ENCODE measurements around the gene SLC4A11.

The SLC4A11 gene

GRCh38 chr20:3224681-3225421, 14.1 kb downstream of the SLC4A11 start:
- no peak; the same call in 1 of the 2 replicates for TF ChIP-seq POLR2AphosphoS5 (IDR thresholded peaks at IDR 0.05; ENCODE audit: low read depth)
- Histone ChIP-seq H3K4me3 (replicated peaks; ENCODE audit: insufficient read depth, low read length) (no peak overlapping the region), H3K27ac (replicated peaks) (no peak overlapping the region), H3K27me3 (ENCODE audit: insufficient read depth, poor library complexity, severe bottlenecking) (no peaks in the 10 kb centered on the region)
- no peak for DNase-seq (ENCODE audit: low read depth in 1 of 2, low spot score in 1 of 2)

- Histone ChIP-seq H3K27me3 (ENCODE audit: insufficient read depth, poor library complexity, severe bottlenecking) (no peaks in the 10 kb centered on the region), H3K27ac (replicated peaks) (no peak overlapping the region), H3K4me3 (replicated peaks; ENCODE audit: insufficient read depth, low read length) (no peak overlapping the region)
- DNase-seq (ENCODE audit: low read depth in 1 of 2, low spot score in 1 of 2): no peak
- TF ChIP-seq REST (IDR thresholded peaks at IDR 0.05; ENCODE audit: insufficient replicate concordance, low read depth): no peak
- TF ChIP-seq GABPA (IDR thresholded peaks at IDR 0.05; ENCODE audit: low read depth): no peak
Measured at GRCh38 chr20:3223994-3224680, 14.9 kb downstream of the SLC4A11 start.

GRCh38 chr20:3223651-3223993, 15.4 kb downstream of the SLC4A11 start:
- Histone ChIP-seq H3K27me3 (ENCODE audit: insufficient read depth, poor library complexity, severe bottlenecking) (no peaks in the 10 kb centered on the region), H3K27ac (replicated peaks) (no peak overlapping the region), H3K4me3 (replicated peaks; ENCODE audit: insufficient read depth, low read length) (no peak overlapping the region)
- DNase-seq (ENCODE audit: low read depth in 1 of 2, low spot score in 1 of 2): no peak
- TF ChIP-seq GABPA (IDR thresholded peaks at IDR 0.05; ENCODE audit: low read depth): no peak
- no peak for TF ChIP-seq SPI1 (IDR thresholded peaks at IDR 0.05; ENCODE audit: borderline replicate concordance, low read depth)
- no peak for TF ChIP-seq POLR2AphosphoS5 (IDR thresholded peaks at IDR 0.05; ENCODE audit: low read depth)
- TF ChIP-seq REST (IDR thresholded peaks at IDR 0.05; ENCODE audit: insufficient replicate concordance, low read depth): no peak
- no peak for TF ChIP-seq CTCF (IDR thresholded peaks at IDR 0.05; ENCODE audit: insufficient read depth, low read length)

- no peak for DNase-seq (ENCODE audit: low read depth in 1 of 2, low spot score in 1 of 2)
- H3K4me3 ChIP-seq (replicated peaks; ENCODE audit: insufficient read depth, low read length): no peak overlapping the region
- TF ChIP-seq POLR2AphosphoS5 (IDR thresholded peaks at IDR 0.05; ENCODE audit: low read depth) (no peak), REST (IDR thresholded peaks at IDR 0.05; ENCODE audit: insufficient replicate concordance, low read depth) (no peak), CTCF (IDR thresholded peaks at IDR 0.05; ENCODE audit: insufficient read depth, low read length) (no peak), SPI1 (IDR thresholded peaks at IDR 0.05; ENCODE audit: borderline replicate concordance, low read depth) (no peak), GABPA (IDR thresholded peaks at IDR 0.05; ENCODE audit: low read depth) (no peak)
- H3K27ac ChIP-seq (replicated peaks): no peak overlapping the region
- H3K27me3 ChIP-seq (ENCODE audit: insufficient read depth, poor library complexity, severe bottlenecking): no peaks in the 10 kb centered on the region
Measured at GRCh38 chr20:3222635-3223600, 16.1 kb downstream of the SLC4A11 start.
